ENCODE results near the gene TMA7.
A peak's percentile ranks its signal among the peaks of the same experiment; 100 is the strongest.
"Not testable (repeated sequence)": the region's sequence is repeated elsewhere in the genome, so short reads cannot be mapped to it uniquely, and the experiment has no call there.

Gene TMA7

DNA sequence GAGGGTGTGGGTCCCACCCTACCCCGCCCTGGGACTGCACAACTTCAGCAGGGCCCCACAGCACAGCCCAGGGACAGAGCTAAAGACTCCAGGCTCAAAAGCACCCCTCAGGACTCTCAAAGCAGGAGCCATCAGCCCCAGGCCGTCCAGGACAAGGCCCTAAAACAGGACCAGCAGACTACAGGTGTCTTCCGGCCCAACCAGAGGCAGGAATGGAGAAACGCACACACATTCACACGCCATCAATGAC lies 32.5 kb downstream of the TMA7 start:
- peak overlapping the region; percentile 52 for H3K4me3 ChIP-seq (ENCODE audit: low read depth, low read length)
- TF ChIP-seq, protein P1, sequence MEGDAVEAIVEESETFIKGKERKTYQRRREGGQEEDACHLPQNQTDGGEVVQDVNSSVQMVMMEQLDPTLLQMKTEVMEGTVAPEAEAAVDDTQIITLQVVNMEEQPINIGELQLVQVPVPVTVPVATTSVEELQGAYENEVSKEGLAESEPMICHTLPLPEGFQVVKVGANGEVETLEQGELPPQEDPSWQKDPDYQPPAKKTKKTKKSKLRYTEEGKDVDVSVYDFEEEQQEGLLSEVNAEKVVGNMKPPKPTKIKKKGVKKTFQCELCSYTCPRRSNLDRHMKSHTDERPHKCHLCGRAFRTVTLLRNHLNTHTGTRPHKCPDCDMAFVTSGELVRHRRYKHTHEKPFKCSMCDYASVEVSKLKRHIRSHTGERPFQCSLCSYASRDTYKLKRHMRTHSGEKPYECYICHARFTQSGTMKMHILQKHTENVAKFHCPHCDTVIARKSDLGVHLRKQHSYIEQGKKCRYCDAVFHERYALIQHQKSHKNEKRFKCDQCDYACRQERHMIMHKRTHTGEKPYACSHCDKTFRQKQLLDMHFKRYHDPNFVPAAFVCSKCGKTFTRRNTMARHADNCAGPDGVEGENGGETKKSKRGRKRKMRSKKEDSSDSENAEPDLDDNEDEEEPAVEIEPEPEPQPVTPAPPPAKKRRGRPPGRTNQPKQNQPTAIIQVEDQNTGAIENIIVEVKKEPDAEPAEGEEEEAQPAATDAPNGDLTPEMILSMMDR (IDR thresholded peaks at IDR 0.05; ENCODE audit: borderline replicate concordance, insufficient read depth, low read depth, low read length), result no peak

DNA sequence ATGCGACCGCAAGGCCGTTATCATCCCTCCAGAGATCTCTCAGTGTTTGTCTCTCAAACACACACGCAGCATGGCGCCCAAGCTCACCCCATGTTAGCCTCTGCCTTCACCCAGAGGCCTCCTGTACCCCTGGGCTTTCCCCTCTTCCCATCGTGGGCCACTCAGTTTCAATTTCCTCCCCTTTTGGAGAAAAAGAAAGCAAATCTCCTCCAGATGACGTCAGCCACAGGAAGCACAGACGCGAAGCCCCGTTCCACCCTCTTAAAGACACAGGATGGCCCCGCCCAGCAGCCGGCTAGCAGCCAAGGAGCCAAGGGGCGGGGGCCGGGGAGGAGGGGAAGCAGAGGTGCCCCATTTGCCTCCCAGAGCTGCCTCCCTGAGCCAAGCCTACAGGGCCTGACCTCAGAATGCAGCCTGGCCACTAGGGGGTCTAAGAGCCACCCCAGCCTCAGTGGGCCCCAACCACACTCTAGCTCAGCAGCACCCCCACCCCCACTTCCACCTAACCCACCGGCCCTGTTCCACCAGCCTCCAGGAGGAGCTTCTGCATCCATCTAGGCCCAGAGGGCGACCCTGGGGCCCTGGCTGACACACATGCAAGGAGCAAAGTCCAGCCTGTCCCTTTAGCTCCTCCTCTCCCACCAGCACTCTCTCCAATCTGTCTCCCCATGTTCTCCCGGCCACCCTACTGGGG lies 33.0 kb downstream of the TMA7 start:
- peak overlapping the region; percentile 52 for H3K4me3 ChIP-seq (ENCODE audit: low read depth, low read length)
- TF ChIP-seq, protein P1 (IDR thresholded peaks at IDR 0.05; ENCODE audit: borderline replicate concordance, insufficient read depth, low read depth, low read length), result peak; percentile 63

DNA sequence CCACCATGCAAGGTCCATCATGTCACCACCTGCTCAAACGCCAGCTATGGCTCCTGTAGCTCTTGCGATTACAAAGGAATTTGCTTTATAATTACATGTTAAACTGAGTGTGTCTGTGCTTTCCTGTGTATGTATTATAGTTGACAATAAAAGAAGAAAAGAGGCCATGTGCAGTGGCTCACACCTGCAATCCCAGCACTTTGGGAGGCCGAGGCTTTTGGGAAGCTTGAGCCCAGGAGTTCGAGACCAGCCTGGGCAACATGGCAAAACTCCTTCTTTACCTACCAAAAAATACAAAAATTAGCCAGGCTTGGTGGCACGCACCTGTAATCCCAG lies 33.5 kb downstream of the TMA7 start:
- no peak overlapping the region for H3K4me3 ChIP-seq (ENCODE audit: low read depth, low read length)
- TF ChIP-seq, protein P1 (IDR thresholded peaks at IDR 0.05; ENCODE audit: borderline replicate concordance, insufficient read depth, low read depth, low read length), result no peak

DNA sequence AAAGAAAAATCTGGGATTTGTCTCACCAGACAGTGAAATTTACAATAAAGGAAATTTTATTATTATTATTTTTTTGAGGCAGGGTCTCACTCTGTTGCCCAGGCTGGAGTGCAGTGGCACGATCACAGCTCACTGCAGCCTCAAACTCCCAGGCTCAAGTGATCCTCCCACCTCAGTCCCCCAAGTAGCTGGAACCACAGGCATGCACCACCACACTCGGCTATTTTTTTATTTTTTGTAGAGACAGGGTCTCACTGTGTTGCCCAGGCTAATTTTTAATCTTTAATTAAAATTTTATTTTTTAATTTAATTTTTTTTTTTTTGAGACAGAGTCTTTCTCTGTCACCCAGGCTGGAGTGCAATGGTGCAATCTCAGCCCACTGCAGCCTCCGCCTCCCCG lies 34.0 kb downstream of the TMA7 start:
- H3K4me3 ChIP-seq (ENCODE audit: low read depth, low read length), result not testable (repeated sequence)

DNA sequence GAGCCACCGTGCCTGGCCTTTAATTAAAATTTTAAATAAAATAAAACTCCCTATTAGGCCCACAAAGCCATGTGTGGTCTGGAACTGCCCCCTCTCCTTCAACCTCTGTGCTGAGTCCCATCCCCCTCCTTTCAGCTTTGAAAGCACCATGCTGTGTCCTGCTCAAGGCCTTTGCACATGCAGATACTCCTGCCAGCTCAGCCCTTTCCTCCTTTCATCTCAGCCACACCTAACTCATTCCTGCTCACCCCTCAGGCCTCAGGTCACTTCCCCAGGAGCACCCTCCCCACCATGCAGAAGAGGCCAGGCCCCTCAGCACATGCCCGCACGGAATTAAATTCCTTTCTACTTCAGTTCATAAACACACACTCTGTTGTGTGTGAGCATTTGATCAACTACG lies 34.6 kb downstream of the TMA7 start:
- H3K4me3 ChIP-seq (ENCODE audit: low read depth, low read length), result no peak overlapping the region

DNA sequence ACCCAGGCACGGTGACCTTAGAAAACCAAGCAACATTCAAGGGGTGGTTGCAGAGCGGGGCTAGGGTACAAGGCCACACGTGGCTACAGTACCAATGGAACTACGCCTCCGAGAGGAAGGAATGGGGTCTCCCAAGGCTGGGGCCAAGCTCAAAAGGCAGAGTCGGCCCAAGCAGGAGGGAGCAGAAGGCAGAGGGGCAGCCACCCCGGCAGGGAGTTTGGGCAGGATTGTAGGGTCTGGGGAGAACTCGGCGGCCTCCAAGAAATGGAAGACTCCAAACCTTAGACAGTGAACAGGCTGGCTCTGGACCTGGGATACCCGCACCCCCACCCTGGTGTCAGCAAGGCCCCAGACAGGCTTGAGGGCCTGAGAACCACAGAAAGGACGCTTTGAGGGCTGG lies 35.1 kb downstream of the TMA7 start:
- H3K4me3 ChIP-seq (ENCODE audit: low read depth, low read length), result no peak overlapping the region
- TF ChIP-seq, protein P1 (IDR thresholded peaks at IDR 0.05; ENCODE audit: borderline replicate concordance, insufficient read depth, low read depth, low read length), result no peak

More for the DNA sequence above, 34.6 kb downstream of the TMA7 start:
- TF ChIP-seq, protein P1 (IDR thresholded peaks at IDR 0.05; ENCODE audit: borderline replicate concordance, insufficient read depth, low read depth, low read length), result no peak

DNA sequence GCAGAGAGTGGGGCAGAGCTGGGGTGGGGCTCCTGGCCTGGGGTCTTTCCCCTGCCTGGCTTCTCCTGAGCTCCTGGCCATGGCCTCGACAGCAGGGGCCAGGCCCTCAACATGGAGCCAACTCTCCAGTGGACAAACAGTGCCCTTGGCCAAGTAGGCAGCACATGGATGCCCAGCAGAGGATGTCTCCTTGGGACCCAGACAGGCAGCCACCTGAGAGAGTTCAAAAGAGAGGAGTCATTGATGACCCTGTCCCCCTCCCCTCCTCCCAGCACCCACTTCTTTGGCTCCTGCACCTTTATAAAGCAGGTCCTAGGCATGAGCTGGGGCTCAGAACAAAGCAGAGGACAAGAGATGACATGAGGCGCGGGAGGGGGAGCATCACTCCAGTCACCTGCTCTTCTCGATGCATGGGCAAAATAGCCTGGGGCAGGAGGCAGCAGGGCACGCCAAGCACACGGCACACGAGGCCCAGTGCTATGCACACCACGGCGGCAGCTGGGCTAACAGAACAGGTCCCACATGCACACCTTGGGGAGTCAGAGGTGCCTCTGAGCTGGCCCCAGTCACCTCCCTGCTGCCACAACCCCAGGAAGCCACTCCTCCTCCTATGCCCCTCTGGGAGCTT lies 36.5 kb downstream of the TMA7 start:
- TF ChIP-seq, protein P1 (IDR thresholded peaks at IDR 0.05; ENCODE audit: borderline replicate concordance, insufficient read depth, low read depth, low read length), result no peak

More for the DNA sequence above, 36.5 kb downstream of the TMA7 start:
- H3K4me3 ChIP-seq (ENCODE audit: low read depth, low read length), result no peak overlapping the region

All from GM12875 (cell line).